Measurements from ENCODE around the gene DLG2. TPM values are rescaled to one million over a fixed set of nuclear protein-coding genes. Genes with fewer than 3 reads are reported as not detected.

The DLG2 gene
- total and polyA plus RNA-seq, 2 of the 8 experiments (the other 6 are each of a cell fraction or from before 2014, with no cell fraction given) = 1.7 to 14.3 TPM

DNA sequence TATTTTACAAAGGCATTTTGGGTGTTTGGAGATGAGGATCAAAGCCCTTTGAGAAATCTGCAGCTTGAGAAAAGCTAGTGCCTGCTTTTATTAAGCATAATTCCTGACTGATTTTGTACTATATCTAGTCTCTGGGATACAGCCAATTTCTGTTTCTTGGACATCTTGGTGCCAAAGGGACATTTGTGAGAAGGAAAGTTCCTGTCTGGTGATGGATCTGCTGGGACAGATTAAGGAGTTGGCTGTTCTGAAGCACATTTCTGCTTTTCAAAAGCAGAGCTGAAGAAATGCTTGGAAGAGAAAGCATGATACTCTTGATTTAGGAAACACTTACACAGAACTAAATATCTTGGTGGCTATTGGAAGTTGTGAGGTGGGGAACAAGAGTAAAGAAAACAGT, 2086.4 kb downstream of the DLG2 start:
- H4K5ac ChIP-seq (ENCODE audit: insufficient read length, low read depth, low read length) = no peak overlapping the region
- H2BK5ac ChIP-seq (ENCODE audit: low read depth, low read length) = no peak overlapping the region
- no peak overlapping the region for H2AFZ ChIP-seq (ENCODE audit: low read length)
- H2AK5ac ChIP-seq (ENCODE audit: low read depth, low read length) = no peak overlapping the region
- no peak overlapping the region for H3K18ac ChIP-seq (ENCODE audit: extremely low read depth, low read length)
- POLR2A ChIA-PET (ENCODE audit: partially characterized antibody) = no interaction called here
- H3K4me3 ChIP-seq (ENCODE audit: extremely low read depth in 1 of 4, insufficient read depth in 2 of 4, low read depth in 3 of 4, low read length in 4 of 4) = no peak overlapping the region
- no peaks in the 10 kb centered on the region for H4K20me1 ChIP-seq (replicated peaks in 1 of 2; ENCODE audit: control insufficient read depth in 1 of 2, insufficient read depth in 2 of 2, low read length in 2 of 2)
- no peak overlapping the region for H2BK20ac ChIP-seq (ENCODE audit: low read length)
- H3K9me3 ChIP-seq (ENCODE audit: insufficient read depth in 2 of 2, low read depth in 1 of 2, low read length in 1 of 2) = no peaks in the 10 kb centered on the region
- H3K4me1 ChIP-seq (replicated peaks in 1 of 4; ENCODE audit: control insufficient read depth in 3 of 4, insufficient read depth in 4 of 4, low read length in 3 of 4) = peaks cover 0 to 4% (median 0%) of the 10 kb centered on the region in 4 experiments; a peak in 2 of 7 replicates
- no peak overlapping the region for H3K14ac ChIP-seq (ENCODE audit: insufficient read length)
- H3K4ac ChIP-seq (replicated peaks; ENCODE audit: insufficient read length, low read depth, low read length) = no peak overlapping the region
- no peak overlapping the region for H3K27ac ChIP-seq (ENCODE audit: low read depth, low read length)
- H2BK120ac ChIP-seq (replicated peaks; ENCODE audit: low read depth, low read length) = no peak overlapping the region
- H2BK12ac ChIP-seq (ENCODE audit: low read depth, low read length) = no peak overlapping the region
- no peaks in the 10 kb centered on the region for H3K23me2 ChIP-seq (ENCODE audit: low read depth, low read length)
- DNase-seq (ENCODE audit: low read depth in 1 of 2, low spot score in 2 of 2) (no peak), FAIRE-seq (no peak)
- H4K8ac ChIP-seq (ENCODE audit: extremely low read depth, insufficient read depth, low read length) = no peak overlapping the region
- no peak overlapping the region for H2BK15ac ChIP-seq (ENCODE audit: low read length)
- no peaks in the 10 kb centered on the region for H3K79me1 ChIP-seq (ENCODE audit: low read depth, low read length)
- no peaks in the 10 kb centered on the region for H3K79me2 ChIP-seq (ENCODE audit: control insufficient read depth in 1 of 2, insufficient read depth in 2 of 2, low read length in 2 of 2)
- H4K91ac ChIP-seq (replicated peaks; ENCODE audit: insufficient read length, low read length) = no peak overlapping the region
- H3K9ac ChIP-seq (replicated peaks in 1 of 4; ENCODE audit: extremely low read depth in 1 of 4, low read depth in 3 of 4, low read length in 3 of 4) = no peak overlapping the region
- no peak overlapping the region for H3K56ac ChIP-seq (replicated peaks; ENCODE audit: insufficient read length, low read depth, low read length)
- H3K4me2 ChIP-seq (ENCODE audit: insufficient read depth in 1 of 2, low read depth in 2 of 2, low read length in 2 of 2) = no peak overlapping the region
- no peak overlapping the region for H3K23ac ChIP-seq (ENCODE audit: insufficient read length)
- CTCF ChIA-PET (ENCODE audit: partially characterized antibody) = interaction anchor here (1.6 to 2.8 kb wide), 2 partner anchors 19 to 248 kb away, joined by 5 to 8 read pairs; no protein-coding TSS in a partner anchor
- no peaks in the 10 kb centered on the region for H3K36me3 ChIP-seq (ENCODE audit: control insufficient read depth in 2 of 4, insufficient read depth in 4 of 4, low read length in 3 of 4)
- no peaks in the 10 kb centered on the region for H3K27me3 ChIP-seq (replicated peaks in 1 of 4; ENCODE audit: control insufficient read depth in 3 of 4, extremely low read depth in 1 of 4, insufficient read depth in 3 of 4, low read length in 3 of 4)
- TF ChIP-seq FOSL1 (IDR thresholded peaks at IDR 0.05; ENCODE audit: insufficient read depth, low read depth, low read length) = no peak
- no peak for TF ChIP-seq EP300 (IDR thresholded peaks at IDR 0.05; ENCODE audit: borderline replicate concordance in 1 of 2, low read depth in 2 of 2, low read length in 2 of 2)
- TF ChIP-seq, protein P1, sequence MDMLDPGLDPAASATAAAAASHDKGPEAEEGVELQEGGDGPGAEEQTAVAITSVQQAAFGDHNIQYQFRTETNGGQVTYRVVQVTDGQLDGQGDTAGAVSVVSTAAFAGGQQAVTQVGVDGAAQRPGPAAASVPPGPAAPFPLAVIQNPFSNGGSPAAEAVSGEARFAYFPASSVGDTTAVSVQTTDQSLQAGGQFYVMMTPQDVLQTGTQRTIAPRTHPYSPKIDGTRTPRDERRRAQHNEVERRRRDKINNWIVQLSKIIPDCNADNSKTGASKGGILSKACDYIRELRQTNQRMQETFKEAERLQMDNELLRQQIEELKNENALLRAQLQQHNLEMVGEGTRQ (IDR thresholded peaks at IDR 0.05; ENCODE audit: low read length) = no peak
- TF ChIP-seq CBX8 (IDR thresholded peaks at IDR 0.05; ENCODE audit: borderline replicate concordance, low read depth, low read length) = no peak
- TF ChIP-seq, protein P2, sequence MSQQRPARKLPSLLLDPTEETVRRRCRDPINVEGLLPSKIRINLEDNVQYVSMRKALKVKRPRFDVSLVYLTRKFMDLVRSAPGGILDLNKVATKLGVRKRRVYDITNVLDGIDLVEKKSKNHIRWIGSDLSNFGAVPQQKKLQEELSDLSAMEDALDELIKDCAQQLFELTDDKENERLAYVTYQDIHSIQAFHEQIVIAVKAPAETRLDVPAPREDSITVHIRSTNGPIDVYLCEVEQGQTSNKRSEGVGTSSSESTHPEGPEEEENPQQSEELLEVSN (IDR thresholded peaks at IDR 0.05) = no peak
- TF ChIP-seq SAP30 (IDR thresholded peaks at IDR 0.05; ENCODE audit: insufficient read depth, insufficient replicate concordance, low read length) = no peak
- no peak for TF ChIP-seq RBBP5 (IDR thresholded peaks at IDR 0.05; ENCODE audit: borderline replicate concordance, low read depth, low read length)
- TF ChIP-seq SIN3A (conservative IDR thresholded peaks at IDR 0.05 in 1 of 2, IDR thresholded peaks at IDR 0.05 in 1 of 2; ENCODE audit: low read depth in 1 of 2, low read length in 2 of 2) = no peak
- TF ChIP-seq ZNF274 (IDR thresholded peaks at IDR 0.05; ENCODE audit: borderline replicate concordance, extremely low read depth, low read length) = no peak
- TF ChIP-seq CBX5 (IDR thresholded peaks at IDR 0.05; ENCODE audit: low read depth, low read length) = no peak
- TF ChIP-seq PHF8 (conservative IDR thresholded peaks at IDR 0.05; ENCODE audit: low read depth, low read length) = no peak
- no peak for TF ChIP-seq CHD1 (IDR thresholded peaks at IDR 0.05; ENCODE audit: low read depth, low read length)
- TF ChIP-seq BRCA1 (IDR thresholded peaks at IDR 0.05; ENCODE audit: low read depth, low read length) = no peak
